Caki2 (cell line): ENCODE measurements around the gene RHBDD1. TPM values are rescaled to one million over a fixed set of nuclear protein-coding genes. Genes with fewer than 3 reads are reported as not detected.

Source experiments
- DNase-seq: peaks from one replicate; pipeline ENCODE4 v3.0.0-alpha.2; 2015; ENCODE audit warnings: low read depth
- in situ Hi-C: cut with HindIII; loops from 2 replicates; pipeline ENCODE4 v1.10.0; 2016; ENCODE audit warnings: low sequenced_read_pairs, low pct_unique_long_range_greater_than_20kb, mixed read lengths
- total RNA-seq: library from RNA; depleted of rRNA; stranded (reverse); fragments of >200 nt; shearing (Covaris generic); gene quantifications from 2 replicates; pipeline ENCODE4 v1.2.3, GENCODE V29; 2014; ENCODE audit warnings: low replicate concordance; rRNA removed

Gene RHBDD1, protein sequence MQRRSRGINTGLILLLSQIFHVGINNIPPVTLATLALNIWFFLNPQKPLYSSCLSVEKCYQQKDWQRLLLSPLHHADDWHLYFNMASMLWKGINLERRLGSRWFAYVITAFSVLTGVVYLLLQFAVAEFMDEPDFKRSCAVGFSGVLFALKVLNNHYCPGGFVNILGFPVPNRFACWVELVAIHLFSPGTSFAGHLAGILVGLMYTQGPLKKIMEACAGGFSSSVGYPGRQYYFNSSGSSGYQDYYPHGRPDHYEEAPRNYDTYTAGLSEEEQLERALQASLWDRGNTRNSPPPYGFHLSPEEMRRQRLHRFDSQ
- 7.4 and 8.6 TPM in 2 replicates for total RNA-seq

DNA sequence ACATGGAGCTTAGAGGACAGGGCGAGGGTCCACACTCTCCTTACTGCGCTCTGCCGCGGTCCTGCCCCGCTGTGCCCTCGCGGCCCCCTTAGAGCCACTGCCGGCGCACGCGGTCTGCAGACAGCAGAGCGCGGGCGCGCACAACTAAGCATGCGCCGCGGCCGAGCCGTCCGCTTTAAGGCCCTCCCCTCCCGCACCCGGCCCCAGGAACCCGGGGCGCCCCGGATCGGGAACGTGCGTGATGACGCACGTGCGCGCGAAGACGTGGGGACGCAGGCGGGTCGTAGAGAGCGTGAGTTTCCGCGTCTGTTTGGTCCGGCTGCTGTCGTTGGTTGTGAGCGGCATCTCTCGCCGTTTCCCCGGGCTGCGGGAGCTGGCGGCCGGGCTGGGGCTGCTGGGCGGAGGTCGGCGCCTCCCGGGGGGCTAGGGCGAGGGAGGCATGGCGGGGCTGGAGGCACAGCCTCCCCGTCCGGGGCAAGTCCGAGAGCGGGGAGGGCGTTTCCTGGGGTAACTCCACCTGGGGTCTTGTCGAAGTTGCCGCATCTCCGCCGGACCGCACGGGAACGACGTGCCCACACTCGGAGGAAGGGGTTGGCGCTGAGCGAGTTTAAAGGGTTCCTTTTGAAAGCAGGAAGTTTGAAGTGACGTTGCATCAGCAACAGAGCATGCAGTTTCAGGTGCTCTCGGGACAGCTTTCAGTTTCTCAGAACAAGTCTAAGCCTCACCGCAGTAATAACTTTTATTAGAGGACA is at the start of gene RHBDD1:
TSS of gene RHBDD1 (plus strand) at position 259 of the 752 bp plus-strand sequence. CDS start 28,640 bp downstream, outside the sequence.
- DNase-seq, result peak; percentile 93
- in situ Hi-C loops, result no loop called here

GRCh38 chr2:226788064-226788463 is 47.8 kb upstream of the RHBDD1 start:
- no peak for DNase-seq
- in situ Hi-C loops, result no loop called here

GRCh38 chr2:226788881-226789490 is 46.9 kb upstream of the RHBDD1 start:
- in situ Hi-C loops, result no loop called here
- no peak for DNase-seq

DNA sequence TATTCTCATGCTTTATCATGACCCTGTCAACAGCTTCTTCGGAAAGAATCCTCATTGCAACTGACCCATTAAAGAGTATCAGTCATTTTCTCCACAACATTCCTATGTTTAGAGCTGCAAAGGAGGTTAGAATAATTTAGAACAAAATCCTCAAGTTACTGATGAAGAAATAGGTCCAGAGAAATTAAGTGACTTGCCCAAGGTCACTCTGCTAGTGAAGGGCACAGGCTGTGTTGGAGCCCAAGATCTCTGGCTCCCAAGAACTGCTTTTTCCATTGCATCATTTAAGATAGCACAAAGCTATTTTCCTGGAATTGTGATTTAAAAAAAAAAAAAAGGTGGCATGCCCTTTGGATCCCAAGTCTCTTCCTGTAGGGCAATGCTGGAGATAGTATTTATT is 45.8 kb upstream of the RHBDD1 start:
- DNase-seq, result no peak
- in situ Hi-C loops, result no loop called here

- in situ Hi-C loops, result no loop called here
- DNase-seq, result no peak
Measured at GRCh38 chr2:226790431-226790830, 45.4 kb upstream of the RHBDD1 start.

- in situ Hi-C loops, result no loop called here
- peak; percentile 79 for DNase-seq
Measured at GRCh38 chr2:226791056-226791486, 44.8 kb upstream of the RHBDD1 start.

DNA sequence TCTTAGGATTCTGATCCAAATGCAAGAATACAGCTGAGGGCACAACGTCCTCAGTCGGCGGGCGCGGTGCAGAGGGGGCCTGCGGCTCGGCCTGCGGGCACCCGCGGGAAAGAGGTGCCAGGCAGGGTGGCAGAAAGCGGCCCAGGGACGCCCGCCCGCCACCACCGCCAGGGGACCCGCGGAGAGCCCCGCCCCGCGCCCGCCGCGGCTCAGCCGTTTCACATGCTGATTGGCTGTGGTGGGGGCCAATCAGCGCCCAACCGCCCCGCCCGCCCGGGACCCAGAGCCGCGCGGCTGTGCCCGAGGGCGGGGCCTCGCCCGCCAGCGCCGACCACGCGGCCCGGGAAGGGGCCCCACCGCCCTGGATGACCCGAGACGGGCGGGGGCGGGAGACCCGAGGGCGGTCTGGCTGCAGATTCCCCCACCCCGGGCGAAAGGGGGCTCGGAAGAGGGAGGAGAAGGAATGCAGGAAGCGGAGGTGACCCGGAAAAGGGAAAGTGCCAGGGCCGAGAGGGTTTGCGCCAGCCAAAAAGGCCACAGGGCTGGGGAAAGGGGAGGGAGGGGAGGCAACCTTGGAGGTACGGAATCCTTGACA is 44.3 kb upstream of the RHBDD1 start:
- in situ Hi-C loops, result no loop called here
- peak; percentile 85 for DNase-seq

DNA sequence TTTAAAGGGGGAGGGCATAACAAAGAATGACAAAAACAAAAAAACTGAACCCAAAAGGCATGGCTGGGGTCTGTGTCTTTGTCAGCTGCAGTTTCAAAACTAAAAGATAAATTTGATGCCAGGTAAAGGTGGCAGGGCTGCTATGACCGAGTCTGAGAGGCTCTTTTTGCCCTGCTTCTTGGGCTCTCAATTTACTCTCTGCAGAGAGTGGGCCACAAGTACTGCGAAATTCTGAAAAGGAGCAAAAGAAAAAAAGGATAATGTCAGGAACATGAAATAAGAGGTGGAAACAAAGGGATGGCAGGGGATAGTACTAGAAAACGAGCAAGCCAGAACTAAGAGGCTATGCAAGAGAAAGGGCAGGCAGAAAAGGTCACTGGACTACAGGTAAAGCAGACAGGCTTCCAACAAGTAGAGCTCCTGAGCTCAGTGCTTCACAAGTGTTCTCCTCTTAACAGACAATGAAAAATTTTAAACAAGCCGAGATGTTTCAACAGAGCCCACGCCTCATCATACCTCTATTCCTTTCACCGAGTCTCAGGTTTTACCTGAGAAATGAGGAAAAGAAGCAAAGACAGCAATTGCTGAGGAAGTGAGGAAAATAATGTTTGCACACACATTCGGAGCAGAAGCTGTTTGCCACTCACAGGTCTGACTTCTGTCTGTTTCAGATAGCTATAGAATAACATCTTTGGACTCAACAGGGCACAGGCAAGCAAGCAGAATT is 43.5 kb upstream of the RHBDD1 start:
- in situ Hi-C loops, result no loop called here

GRCh38 chr2:226793646-226794045 is 42.2 kb upstream of the RHBDD1 start:
- no peak for DNase-seq
- in situ Hi-C loops, result no loop called here

More for the DNA sequence above, 43.5 kb upstream of the RHBDD1 start:
- DNase-seq, result peak; percentile 39

GRCh38 chr2:226794196-226794661 is 41.6 kb upstream of the RHBDD1 start:
- no peak for DNase-seq
- in situ Hi-C loops, result no loop called here

- in situ Hi-C loops, result no loop called here
- no peak for DNase-seq
Measured at GRCh38 chr2:226794751-226795171, 41.1 kb upstream of the RHBDD1 start.

DNA sequence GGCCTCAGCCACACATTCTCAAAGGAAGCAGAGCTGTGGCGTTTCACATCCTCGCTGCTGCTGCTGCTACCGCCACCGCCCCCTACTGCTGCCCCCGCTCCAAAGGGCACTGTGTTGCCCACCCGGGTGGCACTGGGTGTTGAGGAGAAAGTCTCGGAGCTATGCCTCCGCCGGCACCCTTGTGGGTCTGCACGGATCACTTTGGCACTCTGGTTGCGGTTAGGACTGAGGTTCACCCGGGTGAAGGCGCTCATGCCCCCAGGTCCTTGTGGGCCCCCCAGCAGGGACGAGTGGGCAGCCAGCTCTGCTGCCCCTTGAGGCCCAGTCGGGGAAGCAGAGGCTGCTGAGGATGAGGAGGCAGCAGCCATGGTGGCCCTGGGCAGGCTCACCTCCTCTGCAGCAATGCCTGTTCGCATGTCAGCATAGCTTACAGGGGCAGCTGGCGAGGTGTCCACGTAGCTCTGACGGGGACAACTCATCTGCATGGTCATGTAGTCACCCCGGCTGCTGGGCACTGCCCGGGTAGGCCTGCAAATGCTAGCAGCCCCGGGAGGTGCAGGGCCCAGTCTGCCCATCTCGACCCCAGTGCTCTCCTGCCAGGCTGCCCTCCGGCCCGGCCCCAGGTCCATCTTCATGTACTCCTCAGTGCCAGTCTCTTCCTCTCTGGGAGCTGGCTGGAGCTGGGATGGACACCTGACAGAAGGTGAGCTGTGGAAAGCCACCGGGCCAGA is 40.4 kb upstream of the RHBDD1 start:
- DNase-seq, result no peak
- in situ Hi-C loops, result no loop called here

- in situ Hi-C loops, result no loop called here
- DNase-seq, result no peak
Measured at GRCh38 chr2:226796012-226796839, 39.6 kb upstream of the RHBDD1 start.

- in situ Hi-C loops, result no loop called here
Measured at GRCh38 chr2:226796840-226797288, 39.0 kb upstream of the RHBDD1 start.

DNA sequence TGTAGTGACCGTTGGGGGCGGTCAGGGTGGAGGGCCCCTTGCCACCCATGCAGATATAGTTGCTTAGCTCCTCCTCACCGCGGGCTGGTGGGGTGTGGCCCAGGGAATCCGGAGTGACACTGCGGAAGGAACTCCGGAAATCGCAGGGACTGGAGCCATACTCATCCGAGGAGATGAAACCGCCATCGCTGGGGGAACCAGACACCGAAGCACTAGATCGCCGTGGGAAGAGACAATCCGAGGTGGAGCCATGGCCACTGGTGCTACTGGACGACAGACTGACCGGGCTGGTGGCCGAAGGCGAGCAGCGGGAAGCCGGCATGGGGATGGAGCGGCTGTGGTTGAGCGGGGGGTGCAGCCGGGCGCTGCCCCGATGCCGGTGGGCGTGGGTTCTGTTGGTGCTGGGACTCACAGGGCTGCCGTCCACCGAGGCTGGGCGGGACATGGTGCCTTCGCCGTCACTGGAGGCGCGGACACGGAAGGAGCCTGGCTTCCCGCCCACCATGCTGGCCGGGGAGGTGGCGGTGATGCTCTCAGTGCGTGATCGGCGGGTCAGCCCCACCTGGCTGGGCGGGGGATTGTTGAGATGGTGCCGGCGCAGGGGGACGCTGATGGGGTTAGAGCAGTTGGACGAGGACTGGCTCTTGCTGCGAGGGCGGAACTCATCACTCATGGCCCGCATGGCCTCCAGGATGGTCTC is 38.4 kb upstream of the RHBDD1 start:
- no peak for DNase-seq
- in situ Hi-C loops, result no loop called here

More at GRCh38 chr2:226796840-226797288, 39.0 kb upstream of the RHBDD1 start:
- DNase-seq, result no peak

GRCh38 chr2:226797989-226798421 is 37.8 kb upstream of the RHBDD1 start:
- no peak for DNase-seq
- in situ Hi-C loops, result no loop called here
